Hematopoietic multipotent progenitor cell treated with erythropoietin and hydrocortisone succinate and interleukin-3 and kit ligand, for 4 days (in vitro differentiated cells): ENCODE results near the gene LATS2.

Experiments
- DNase-seq: peaks from one replicate; pipeline ENCODE4 v3.0.0-alpha.2; 2015

LATS2 gene

GRCh38 chr13:21061029-21061763 lies at the start of gene LATS2:
Gene LATS2 (minus strand): TSS chr13:21061586. CDS start chr13:21046026, 15,560 bp downstream.
- DNase-seq, result peak; percentile 96

- no peak for DNase-seq
Measured at GRCh38 chr13:21109168-21109567, 47.8 kb upstream of the LATS2 start.

- no peak for DNase-seq
Measured at GRCh38 chr13:21106089-21106488, 44.7 kb upstream of the LATS2 start.

- no peak for DNase-seq
Measured at GRCh38 chr13:21104199-21105019, 43.0 kb upstream of the LATS2 start.

GRCh38 chr13:21101865-21102576 lies 40.6 kb upstream of the LATS2 start:
- DNase-seq, result no peak

GRCh38 chr13:21100994-21101757 lies 39.8 kb upstream of the LATS2 start:
- DNase-seq, result no peak

GRCh38 chr13:21100211-21100610 lies 38.8 kb upstream of the LATS2 start:
- no peak for DNase-seq

GRCh38 chr13:21095311-21095710 lies 33.9 kb upstream of the LATS2 start:
- DNase-seq, result peak; percentile 25

GRCh38 chr13:21089830-21090229 lies 28.4 kb upstream of the LATS2 start:
- no peak for DNase-seq

DNA sequence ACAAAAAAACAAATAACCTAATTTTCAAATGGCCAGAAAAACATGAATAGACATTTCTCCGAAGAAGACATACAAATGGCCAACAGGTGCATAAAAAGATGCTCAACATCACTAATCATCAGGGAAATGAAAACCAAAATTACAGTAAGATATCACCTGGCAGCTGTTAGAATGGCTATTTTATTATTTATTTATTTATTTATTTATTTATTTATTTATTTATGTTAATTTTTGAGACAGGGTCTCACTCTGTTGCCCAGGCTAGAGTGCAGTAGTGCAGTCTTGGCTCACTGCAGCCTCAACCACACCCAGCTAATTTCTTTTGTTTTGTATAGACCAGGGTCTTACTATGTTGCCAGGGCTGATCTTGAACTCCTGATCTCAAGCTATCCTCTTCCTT lies 27.1 kb upstream of the LATS2 start:
- no peak for DNase-seq

DNA sequence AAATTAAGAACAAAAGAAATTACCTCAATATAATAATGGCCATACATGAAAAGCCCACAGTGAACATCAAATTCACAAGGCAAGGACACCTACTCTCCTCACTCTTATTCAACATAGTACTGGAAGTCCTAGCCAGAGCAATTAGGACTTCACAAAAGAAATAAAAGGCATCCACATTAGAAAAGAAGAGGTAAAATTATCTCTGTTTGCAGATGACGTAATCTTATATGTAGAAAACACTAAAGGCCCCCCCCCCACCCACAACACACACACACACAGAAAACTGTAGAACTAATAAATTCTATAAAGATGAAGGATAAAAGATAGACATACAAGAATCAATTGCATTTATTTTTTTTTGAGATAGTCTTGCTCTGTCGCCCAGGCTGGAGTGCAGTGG lies 25.5 kb upstream of the LATS2 start:
- DNase-seq, result no peak

GRCh38 chr13:21081926-21082325 lies 20.5 kb upstream of the LATS2 start:
- DNase-seq, result no peak

- DNase-seq, result no peak
Measured at GRCh38 chr13:21080593-21080891, 19.2 kb upstream of the LATS2 start.

GRCh38 chr13:21079761-21080592 lies 18.6 kb upstream of the LATS2 start:
- no peak for DNase-seq

GRCh38 chr13:21079221-21079620 lies 17.8 kb upstream of the LATS2 start:
- no peak for DNase-seq

- DNase-seq, result no peak
Measured at GRCh38 chr13:21078501-21078900, 17.1 kb upstream of the LATS2 start.

DNA sequence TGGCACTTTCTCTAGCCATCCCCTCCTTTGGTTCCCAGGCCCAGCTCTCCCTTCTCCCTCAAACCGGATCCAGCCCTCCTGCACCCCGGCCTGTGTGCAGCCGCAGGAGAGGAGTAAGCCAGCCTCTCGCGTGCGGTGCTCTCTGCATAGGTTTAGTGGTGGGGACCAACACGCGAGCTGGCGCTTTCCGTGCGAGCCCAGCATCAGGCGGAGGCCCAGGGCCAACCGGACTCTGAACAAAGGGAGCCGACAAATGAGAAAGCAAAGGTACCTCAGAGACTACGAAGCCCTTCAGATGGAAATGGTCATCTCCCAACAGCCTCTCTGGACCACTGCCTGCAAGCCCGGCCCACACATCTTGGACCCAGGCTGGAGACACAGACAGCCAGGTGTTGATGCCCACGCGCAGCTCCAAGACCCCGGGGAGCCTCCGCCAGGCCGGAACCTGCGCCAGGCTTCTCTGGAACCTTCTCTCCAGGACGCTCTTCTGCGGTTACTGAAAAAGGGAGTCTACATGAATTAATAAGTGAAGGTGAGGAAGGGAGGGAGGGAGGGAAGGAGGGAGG lies 16.5 kb upstream of the LATS2 start:
- no peak for DNase-seq

- no peak for DNase-seq
Measured at GRCh38 chr13:21077076-21077787, 15.8 kb upstream of the LATS2 start.

DNA sequence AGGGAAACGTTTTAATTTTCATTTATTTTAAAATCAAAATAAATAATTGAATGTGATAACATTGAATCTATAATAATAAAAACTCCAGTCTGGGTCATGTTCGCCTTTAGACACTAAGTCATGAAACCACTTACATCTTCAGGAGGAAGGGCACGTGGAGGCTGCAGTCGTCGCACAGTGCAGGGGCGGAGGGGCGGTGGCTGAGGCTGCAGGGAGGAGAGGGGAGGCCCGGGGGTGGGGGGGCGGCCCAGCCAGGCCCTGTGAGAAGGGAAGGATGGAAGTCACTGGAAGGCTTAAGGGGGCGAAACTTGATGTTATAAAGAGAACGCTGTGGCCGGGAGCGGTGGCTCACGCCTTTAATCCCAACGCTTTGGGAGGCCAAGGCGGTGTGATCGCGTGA lies 14.9 kb upstream of the LATS2 start:
- DNase-seq, result peak; percentile 61

GRCh38 chr13:21075379-21076249 lies 14.2 kb upstream of the LATS2 start:
- DNase-seq, result peak; percentile 75
